Hematopoietic multipotent progenitor cell (in vitro differentiated cells): ENCODE measurements around the gene RGS17. TPM values are rescaled to one million over a fixed set of nuclear protein-coding genes. Genes with fewer than 3 reads are reported as not detected.
A peak's percentile ranks its signal among the peaks of the same experiment; 100 is the strongest.

ENCODE experiments used
- DNase-seq, 3 donors: peaks; one replicate each; pipeline ENCODE4 v3.0.0-alpha.2; 2011 to 2015; ENCODE audit warnings: low read depth in 2 of 3, low spot score in 2 of 3
- total RNA-seq: library from RNA; depleted of rRNA; stranded (reverse); fragments of >200 nt; gene quantifications from one replicate; pipeline ENCODE4 v1.2.3, GENCODE V29; 2012

The RGS17 gene
- total RNA-seq, 1 donor = under 0.01 TPM

DNA sequence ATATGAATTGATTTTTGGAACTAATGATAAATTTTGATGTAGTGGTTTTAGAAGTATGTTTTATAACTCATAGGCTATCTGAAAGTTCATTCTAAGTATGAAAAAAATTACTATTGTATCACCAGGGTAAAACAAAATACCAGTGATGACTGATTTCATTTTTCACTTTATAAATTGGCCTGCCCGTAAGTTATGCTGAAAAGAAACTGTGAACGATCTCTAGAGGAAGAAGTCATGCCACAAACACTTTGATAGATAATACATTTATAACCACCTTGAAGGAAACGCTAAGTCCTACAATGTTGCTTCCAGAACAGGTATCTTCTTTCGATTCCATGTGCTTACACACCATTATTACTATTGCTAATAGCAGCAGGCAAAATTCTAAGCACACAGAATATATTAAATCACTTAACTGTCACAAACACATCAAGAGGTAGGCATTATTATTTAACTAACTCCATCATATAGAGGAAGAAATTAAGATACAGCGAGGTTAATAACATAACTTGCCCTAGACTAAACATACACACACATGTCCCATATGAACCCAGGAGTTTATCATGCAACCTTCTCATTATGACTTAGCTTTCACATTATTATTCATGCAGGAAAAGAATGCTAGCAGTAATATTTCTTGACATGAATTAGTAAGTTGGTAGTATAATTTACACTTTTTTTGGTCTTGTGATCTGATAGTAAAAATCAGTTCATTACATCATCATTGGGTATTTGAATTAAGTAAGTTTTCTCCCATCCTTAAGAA, 44.7 kb downstream of the RGS17 start:
- DNase-seq = no peak

DNA sequence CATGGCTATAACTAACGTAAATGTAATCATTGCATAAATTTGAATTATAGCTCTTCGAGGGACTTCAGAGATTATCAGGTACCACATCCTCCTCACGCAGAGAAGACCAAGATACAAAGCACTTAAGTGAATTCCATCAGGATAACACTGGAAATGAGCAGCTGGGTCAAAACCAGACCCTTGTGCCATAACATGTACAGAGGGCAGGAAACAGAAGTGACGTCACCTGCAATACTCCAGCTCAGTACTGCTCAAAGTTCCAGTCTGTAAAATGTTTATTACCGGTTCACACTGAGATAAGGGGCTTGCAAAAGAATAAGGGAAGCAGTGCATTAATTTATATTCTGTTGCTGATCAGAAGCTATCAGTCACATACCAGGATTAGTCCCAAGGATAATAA, 45.8 kb downstream of the RGS17 start:
- no peak for DNase-seq

DNA sequence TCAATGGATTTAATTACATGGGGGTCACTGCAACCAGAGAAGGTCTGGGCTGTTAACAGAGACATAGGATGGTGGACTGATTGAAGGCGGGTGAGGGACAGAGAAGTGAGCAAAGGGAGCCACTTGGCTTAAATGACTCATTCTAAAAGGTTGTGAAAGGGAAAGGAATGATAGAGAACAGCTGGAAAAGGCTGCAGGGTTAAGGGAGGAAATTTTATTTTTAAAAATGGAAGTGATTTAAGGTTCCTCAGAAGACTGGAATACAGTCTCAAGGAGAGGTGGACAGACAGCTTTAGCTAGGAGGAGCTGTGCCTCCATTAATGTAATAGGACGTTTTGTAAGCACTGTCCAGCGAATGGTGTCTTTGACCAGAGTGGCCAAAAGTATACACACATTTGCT, 46.7 kb downstream of the RGS17 start:
- DNase-seq = no peak

DNA sequence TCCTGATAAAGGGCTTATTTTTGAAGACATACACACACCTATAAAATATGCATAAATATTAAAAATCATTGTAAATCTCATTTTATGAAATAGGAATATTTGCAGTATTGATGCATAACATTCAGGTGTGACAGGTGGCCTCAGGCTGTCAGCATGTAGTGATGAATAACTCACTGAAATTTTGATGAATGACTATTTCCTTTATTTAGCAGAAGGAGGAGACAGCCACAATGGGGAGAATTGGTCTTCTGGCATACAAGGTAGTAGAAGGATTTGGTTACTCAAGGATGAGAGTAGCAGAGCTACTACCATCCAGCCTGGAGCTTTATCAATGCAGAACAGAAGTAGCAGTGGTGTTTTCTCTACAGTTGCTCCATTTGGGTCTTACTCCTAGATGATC, 47.2 kb downstream of the RGS17 start:
- no peak for DNase-seq

DNA sequence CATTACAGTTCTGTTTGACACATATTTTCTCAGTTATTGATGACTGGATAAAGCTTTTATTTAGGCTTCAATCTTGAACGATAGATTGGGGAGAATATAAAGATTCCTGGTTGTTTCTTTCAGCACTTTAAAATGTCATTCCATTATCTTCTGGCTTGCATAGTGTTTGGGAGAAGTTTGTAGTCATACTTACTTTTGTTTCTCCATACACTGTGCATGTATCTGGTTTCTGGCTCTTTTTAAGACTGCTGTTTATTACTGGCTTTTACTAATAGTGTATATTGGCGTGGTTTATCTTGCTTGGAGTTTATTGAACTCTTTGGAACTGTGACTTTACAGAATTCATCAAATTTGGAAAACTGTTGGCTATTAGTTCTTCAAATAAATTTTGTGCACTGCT, 49.2 kb downstream of the RGS17 start:
- DNase-seq = no peak

DNA sequence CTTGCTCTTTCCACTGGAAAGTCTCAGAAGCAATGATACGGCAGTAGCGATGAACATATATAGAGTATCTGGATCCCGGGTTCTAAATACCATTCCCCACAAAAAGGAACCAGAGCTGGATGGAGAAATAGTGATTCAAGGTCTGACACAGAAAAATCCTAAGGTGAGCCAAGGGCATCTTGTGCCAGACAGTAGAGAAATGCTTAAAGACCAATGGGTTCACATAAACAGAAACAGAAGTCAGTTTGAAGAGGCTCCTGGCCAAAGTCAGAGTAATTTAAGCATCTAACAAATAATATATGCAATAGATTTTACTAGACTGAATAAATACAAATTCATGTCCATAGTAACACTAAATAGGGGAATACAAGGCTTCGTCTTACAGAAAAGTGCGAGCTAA, 54.7 kb downstream of the RGS17 start:
- no peak for DNase-seq

DNA sequence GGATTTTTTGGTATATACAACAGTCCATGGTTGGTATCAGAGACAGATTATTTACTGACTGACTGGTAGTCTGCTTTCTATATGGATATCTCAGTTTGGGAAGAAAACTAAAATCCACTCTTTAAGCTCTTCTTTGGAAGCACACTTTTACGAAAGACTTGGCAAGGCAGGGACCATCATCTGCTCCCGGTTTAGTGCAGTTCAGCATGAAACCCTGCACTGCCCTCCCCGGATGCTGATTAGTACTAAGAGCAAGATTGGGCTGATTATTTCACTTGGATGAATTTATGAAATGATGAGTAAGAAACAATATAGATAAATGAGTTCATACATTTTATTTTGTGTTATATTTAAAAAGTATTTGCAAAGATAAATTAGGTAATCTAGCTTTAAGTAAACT, 56.3 kb downstream of the RGS17 start:
- no peak for DNase-seq

DNA sequence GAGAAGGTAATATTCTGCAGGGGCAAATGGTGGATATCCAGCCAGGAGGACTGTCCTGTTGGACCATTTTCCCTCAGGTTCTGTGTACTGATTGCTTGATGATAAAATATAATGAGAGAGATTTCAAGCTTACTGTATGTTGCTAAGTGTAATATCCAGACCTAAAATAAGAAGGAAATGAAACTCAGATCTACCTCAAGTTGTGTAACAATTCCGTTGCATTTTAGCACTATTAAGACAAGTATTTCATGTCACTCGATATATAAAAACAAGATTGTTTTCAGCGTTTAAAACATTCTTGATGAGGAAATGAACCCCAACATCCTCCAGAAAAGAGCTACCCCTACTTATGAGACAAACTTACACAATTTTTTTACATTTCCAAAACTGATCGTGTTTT, 57.2 kb downstream of the RGS17 start:
- no peak for DNase-seq

DNA sequence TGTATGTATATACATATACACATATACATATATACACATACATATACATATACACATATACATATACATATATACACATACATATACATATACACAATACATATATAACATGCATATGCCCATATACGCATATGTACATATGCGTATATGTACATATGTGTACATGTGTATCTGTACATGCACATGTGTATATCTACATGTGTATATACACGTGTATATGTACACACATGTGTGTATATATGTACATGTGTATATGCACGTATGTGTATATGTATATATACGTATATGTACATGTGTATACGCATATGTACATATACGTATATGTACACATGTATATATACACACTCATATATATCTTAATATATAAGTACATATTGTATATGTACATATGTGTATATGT, 60.3 kb downstream of the RGS17 start:
- no peak for DNase-seq

DNA sequence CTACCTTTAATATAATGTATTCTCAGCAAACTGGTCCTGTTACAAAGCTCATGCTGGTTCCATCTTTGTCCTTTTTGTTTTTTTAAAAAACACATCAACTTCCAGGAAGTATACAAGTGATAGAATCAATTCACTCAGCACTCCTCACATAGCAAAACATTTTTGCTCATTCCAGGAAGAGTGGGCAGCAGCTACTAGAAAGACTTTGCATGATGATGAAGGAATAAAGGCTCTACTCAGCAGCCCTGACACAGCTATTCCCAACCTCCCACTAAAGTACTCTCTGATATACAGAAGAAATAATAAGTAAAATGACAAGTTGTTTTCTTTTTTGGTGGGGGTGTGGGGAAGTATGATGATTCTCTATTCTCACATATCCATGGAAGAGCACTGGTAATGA, 61.2 kb downstream of the RGS17 start:
- no peak for DNase-seq

DNA sequence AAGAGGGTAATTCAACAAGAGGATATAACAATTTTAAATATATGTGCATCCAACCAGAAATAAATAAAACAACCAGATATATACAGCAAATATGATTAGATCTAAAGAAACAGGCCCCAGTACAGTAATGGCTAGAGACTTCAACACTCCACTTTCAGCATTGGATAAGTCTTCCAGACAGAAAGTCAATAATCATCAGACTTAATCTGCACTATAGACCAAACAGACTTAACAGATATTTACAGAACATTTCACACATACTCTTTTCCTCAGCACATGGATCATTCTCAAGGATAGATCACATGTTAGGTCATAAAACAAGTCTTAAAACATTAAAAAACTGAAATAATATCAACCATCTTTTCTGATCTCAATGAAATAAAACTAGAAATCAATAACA, 65.9 kb downstream of the RGS17 start:
- DNase-seq = no peak

DNA sequence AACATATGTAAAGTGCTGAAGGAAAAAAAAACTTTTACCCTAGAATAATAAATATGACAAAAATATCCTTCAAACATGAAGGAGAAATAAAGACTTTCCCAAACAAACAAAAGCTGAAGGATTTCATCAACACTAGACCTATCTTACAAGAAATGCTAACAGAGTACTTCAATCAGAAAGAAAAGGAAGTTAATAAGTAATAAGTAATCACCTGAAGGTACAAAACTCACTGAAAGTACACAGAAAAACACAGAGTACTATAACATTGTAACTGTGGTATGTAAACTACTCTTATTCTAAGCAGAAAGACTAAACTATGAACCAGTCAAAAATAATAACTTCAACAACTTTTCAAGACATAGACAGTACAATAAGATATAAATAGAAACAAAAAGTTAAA, 67.1 kb downstream of the RGS17 start:
- DNase-seq = no peak

DNA sequence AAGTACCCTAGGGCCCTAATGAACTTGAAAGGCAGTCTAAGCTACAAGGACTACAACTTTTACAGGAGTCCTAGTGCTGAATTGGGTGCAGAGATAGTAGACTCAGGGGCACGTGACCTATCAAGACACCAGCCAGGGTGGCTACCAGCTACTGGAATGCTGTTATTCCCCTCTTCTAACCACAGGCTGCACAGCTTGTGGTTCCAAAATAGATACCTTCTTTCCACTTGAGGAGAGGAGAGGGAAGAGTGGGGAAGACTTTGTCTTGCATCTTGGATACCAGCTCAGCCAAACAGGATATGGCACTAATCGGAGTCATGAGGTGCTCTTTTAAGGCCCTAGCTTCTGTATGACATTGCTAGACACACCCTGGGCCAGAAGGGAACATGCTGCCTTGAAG, 68.6 kb downstream of the RGS17 start:
- no peak for DNase-seq

DNA sequence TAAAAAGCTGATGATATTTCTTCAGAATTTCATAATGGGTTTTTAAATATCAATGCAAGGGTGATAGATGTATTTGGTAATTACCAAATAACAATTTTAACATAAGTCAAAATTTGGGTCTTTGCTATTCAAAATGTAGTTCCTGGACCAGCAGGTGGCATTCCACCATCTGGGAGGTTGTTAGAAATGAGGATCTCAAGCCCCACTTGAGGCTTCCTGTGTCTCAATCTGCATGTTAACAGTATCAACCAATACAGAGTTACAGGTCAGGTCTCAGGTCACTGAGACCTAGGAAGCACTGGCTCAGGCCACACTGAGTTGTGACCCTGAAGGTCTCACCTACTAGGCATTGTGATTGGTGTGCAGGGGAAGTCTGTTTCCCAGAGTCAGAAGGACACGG, 71.3 kb downstream of the RGS17 start:
- peak in 2 of 3 donors; percentile 1 to 27 for DNase-seq

DNA sequence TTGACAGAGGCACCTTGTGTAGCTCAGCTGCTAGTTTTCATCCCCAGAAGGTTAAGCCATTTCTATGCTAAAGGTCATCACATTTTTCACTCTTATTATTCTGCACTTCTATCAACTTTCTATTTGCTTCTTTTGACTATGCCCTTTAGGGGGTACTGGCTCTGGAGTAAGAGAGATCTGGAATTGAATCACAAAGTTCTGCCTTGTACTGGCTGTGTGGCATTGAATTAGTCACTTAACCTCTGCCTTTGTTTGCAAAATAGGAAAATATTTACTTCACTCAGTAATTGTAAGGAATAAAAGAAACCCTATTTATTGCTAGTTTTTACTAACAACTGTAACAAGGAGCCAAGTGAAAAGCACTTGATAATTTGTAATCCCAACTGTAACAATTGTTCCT, 71.8 kb downstream of the RGS17 start:
- no peak for DNase-seq

DNA sequence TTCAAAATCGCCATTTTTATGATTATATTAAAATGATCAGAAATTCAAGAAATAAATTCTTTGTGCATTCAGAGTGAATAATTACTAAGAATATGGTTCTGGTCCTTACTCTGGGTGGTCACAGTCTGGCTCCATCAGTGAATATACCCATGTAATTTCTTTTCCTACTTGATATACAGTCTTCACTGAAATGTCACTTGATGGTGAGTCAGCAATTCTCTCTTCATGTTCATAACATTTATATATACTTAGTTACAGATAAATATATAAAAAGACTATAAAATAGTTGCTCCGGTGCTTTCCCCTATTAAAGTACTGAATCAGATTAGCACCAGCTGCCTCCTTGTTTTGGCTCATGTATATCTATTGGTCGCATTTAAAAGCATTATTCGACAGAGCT, 72.2 kb downstream of the RGS17 start:
- no peak for DNase-seq

DNA sequence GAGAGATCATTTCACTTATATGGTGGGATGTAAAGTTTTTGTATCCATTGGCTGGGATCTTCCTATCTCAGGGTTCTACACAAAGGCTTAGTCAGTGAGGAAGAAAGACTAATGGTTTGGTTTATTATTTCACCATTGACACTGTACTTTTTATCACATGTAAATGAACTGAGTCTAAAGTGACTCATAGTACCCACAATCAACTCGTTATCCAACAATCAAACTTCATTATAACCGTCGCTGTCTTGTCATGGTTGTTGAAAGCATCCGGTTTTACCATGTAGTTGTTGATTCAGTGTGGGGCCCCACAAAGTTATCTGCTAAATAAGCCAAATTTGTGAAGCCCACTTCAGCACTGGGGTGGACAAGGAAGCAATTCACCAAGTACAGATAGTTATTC, 72.8 kb downstream of the RGS17 start:
- DNase-seq = no peak

DNA sequence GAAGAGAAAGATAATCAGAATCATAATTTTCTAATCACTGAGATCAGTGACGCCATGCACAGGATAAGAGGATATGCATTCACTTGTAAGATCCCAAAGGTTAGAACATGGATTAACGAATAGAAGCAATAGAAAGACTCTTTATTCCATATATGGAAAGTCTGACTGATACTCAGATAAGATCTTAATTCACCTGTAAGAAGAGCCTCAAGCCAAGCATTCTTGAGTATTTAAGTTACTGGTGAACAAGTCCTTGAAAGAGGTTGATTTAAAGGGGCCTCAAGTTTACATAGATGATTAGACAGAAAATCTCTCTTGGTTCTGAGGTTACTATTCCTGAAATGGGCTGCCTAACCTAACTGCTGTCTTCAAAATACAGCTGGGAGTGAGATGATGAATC, 74.8 kb downstream of the RGS17 start:
- no peak for DNase-seq

DNA sequence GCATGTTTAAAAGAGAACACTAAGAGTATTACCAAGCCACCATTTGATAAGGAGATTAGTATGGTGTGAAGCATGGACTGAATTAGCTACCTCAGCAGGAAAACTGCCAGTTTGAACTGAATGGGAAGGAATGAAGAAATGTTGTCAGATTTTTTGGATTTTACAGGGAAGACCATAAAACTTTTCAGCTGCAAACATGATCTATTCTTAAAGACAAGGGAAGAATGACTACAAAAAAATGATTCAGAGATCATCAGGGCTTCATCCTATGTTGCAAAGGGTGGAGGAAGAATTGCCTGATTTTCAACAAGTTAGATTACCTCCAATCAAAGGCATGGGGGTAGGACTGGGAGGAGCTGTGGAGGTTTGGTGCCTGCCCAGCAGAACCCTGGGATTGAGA, 79.3 kb downstream of the RGS17 start:
- no peak for DNase-seq

DNA sequence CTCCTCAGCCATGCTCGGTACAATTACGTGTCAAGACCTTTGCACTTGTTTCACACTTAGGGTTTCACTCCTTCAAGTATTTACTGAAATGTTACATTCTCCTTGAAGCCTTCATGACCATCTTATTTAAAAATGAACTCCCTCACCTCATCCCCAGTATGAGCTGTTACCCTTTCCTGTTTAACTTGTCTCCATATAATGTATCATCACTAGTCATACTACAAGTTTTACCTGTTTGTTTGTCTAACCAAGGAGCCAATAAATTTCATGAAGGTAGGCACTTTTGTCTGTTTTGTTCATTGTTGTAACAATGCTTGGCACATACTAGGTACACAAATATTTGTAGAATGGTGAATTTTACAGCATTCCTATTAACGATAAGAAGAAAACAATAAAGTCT, 82.5 kb downstream of the RGS17 start:
- DNase-seq = no peak

DNA sequence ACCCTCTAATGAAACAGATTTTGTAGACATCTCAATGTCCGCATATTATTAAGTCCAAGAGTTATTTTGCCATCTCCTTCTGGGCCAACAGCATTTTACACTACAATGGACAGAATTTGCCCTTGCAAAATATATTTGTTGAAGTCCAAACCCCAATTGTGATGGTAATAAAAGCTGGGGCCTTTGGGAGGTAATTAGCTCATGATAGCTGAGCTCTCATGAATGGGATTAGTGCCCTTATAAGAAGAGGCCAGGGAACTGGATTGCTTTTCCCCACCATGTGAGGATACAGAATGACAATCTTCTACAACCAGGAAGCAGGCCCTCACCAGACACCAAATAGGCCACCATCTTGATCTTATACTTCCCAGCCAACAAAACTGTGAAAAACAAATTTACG, 83.7 kb downstream of the RGS17 start:
- DNase-seq = no peak

DNA sequence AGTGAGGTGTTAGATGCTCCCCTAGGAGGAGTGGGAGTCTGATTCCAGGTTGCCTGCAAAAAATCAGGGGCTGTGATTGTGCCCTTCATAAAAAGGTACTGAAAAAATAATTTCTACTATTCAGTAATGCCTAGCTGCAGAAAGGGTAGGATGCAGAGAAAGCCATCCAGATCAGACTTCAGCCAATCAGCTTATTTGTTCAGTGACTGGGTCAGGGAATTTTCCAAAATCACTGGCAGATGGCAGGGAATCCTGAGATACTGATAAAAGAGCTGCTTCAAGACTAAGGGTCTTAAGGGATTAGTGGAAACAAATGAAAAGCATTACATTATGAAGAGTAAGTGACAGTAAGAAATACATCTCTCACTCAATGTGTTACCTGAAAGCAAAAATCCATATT, 85.8 kb downstream of the RGS17 start:
- DNase-seq = no peak

DNA sequence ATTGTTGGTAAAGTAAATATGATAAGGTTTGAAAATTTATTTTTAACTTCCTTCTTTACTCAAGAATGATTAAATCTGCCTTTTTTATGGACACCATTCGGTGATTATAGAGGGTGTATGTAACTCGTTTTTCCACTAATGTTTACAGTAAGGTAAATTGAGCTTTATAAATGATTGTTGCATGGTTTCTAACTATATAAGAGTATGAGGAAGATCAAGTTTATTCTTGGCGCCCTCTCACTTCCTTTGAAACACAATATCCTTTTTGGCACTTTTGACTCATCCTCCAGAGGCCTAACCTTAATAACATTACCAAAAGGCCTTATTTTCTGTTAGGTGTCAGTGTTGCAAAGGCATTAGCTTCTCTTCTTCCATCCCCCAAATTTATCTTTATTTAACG, 86.8 kb downstream of the RGS17 start:
- no peak for DNase-seq
